ENCODE results near the gene TBC1D1.

DNA sequence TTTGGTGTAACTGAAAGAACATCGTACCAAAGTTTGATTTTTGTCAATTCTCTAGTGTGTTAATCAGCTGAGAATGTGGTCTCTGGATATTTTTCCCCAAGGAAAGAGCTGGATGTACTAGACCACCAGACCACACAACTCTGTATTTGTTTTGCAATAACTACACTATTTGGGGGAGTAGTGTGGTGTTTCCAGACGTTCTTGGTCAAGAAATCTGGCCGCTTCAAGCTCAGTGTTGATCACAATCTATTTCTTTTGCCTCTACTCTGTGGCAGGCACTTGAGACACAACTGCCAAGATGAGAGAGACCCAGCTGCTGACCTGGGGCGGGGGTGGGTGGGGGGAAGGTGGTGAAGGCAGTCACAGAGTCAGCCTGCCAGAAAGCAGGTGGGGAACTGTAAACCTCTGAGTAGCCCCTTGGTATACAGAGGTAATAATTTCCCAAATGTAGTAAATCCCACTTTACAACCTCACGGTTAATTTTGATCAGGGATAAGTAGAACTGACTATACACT, 99.9 kb downstream of the TBC1D1 start:
- TF ChIP-seq, protein P1, sequence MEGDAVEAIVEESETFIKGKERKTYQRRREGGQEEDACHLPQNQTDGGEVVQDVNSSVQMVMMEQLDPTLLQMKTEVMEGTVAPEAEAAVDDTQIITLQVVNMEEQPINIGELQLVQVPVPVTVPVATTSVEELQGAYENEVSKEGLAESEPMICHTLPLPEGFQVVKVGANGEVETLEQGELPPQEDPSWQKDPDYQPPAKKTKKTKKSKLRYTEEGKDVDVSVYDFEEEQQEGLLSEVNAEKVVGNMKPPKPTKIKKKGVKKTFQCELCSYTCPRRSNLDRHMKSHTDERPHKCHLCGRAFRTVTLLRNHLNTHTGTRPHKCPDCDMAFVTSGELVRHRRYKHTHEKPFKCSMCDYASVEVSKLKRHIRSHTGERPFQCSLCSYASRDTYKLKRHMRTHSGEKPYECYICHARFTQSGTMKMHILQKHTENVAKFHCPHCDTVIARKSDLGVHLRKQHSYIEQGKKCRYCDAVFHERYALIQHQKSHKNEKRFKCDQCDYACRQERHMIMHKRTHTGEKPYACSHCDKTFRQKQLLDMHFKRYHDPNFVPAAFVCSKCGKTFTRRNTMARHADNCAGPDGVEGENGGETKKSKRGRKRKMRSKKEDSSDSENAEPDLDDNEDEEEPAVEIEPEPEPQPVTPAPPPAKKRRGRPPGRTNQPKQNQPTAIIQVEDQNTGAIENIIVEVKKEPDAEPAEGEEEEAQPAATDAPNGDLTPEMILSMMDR (IDR thresholded peaks at IDR 0.05; ENCODE audit: low read length): no peak
- no peak for TF ChIP-seq EZH2 (IDR thresholded peaks at IDR 0.05; ENCODE audit: borderline replicate concordance, low read length)
